Left ventricle myocardium inferior (tissue), 1 donor: ENCODE measurements around the gene CCK. TPM values are rescaled to one million over a fixed set of nuclear protein-coding genes. Genes with fewer than 3 reads are reported as not detected.

ENCODE experiments used
- DNase-seq: peaks from one replicate; pipeline ENCODE4 v3.0.0-alpha.2; 2020
- H3K27ac ChIP-seq: fragments of 200-600 bp; replicated peaks from 2 replicates; pipeline ENCODE4 v1.8.0; 2021
- H3K27me3 ChIP-seq: fragments of 200-600 bp; 2 replicates; pipeline ENCODE4 v1.8.0; 2021; ENCODE audit warnings: low read depth
- H3K36me3 ChIP-seq: fragments of 200-600 bp; 2 replicates; pipeline ENCODE4 v1.8.0; 2021
- H3K4me1 ChIP-seq: fragments of 200-600 bp; 2 replicates; pipeline ENCODE4 v1.8.0; 2021
- H3K4me3 ChIP-seq: fragments of 200-600 bp; 2 replicates; pipeline ENCODE4 v1.8.0; 2021; ENCODE audit warnings: mild to moderate bottlenecking, moderate library complexity
- H3K9me3 ChIP-seq: fragments of 200-600 bp; replicated peaks from 2 replicates; pipeline ENCODE4 v1.8.0; 2021
- intact Hi-C: fragments of 100-400 bp; cut with micrococcal nuclease; formaldehyde crosslinking; loops from one replicate; pipeline ENCODE4 v1.11.0; 2022
- total RNA-seq: library from RNA; stranded (reverse); fragmentation: NEBNext Ultra II Directional; extraction: Animal tissue kit (Norgen Biotek cat#: 25700); gene quantifications from one replicate; pipeline ENCODE4 v1.2.1, GENCODE V29; 2021
- TF ChIP-seq, protein P1 (sequence below): fragments of 200-600 bp; IDR thresholded peaks from 2 replicates; pipeline ENCODE4 v1.8.0; 2021; ENCODE audit warnings: antibody characterized with exemption, mild to moderate bottlenecking, borderline replicate concordance
- donor health status: DM: no; HTN: yes; CAD: no; lungs with severe emphysema.

CCK gene
- total RNA-seq, 1 donor from 2014 or later = not detected

DNA sequence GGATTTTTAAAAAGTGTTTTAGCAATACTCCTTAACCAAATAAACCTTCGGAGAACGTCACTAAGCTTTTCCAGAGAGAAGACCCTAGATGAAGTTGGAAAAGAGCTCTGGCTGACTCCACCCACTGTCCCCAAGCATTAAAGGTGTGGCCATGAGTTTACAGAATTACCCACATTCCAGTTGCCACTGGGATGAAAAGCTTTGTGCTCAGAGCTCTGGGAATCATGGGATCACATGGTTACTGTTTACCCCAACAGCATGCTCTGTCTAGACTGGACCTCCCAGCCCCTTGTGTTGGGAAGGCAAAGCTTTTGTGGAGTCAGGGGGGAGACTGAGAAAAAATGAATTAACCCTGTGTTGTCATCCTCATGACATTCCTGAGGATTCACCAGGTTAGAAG, 55.3 kb downstream of the CCK start:
- H3K36me3 ChIP-seq = peaks cover 70% of the 10 kb centered on the region

DNA sequence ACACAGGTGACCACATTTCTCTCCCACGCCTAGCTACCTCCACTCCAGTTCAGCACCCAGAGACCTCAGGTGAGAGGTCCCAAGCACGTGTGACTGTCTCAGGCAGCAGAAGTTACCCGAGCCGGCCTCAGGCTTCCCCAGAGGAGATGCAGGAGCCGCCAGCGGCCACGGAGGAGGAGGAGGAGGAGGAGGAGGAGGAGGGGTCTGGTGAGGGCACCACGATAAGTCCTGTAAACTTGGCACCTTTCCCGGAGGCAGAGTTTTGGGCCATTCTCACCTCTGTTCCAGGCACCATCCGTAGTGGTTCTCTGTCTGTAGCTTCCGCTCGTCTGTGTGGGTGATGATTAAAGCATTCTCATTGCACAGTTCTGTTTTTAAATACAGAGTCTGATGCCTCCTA, 56.1 kb downstream of the CCK start:
- H3K27me3 ChIP-seq = no peaks in the 10 kb centered on the region
- H3K27ac ChIP-seq = no peak overlapping the region
- peaks cover 76% of the 10 kb centered on the region for H3K36me3 ChIP-seq
- intact Hi-C loops = no loop called here
- H3K4me3 ChIP-seq = no peak overlapping the region
- H3K9me3 ChIP-seq = no peaks in the 10 kb centered on the region
- TF ChIP-seq, protein P1, sequence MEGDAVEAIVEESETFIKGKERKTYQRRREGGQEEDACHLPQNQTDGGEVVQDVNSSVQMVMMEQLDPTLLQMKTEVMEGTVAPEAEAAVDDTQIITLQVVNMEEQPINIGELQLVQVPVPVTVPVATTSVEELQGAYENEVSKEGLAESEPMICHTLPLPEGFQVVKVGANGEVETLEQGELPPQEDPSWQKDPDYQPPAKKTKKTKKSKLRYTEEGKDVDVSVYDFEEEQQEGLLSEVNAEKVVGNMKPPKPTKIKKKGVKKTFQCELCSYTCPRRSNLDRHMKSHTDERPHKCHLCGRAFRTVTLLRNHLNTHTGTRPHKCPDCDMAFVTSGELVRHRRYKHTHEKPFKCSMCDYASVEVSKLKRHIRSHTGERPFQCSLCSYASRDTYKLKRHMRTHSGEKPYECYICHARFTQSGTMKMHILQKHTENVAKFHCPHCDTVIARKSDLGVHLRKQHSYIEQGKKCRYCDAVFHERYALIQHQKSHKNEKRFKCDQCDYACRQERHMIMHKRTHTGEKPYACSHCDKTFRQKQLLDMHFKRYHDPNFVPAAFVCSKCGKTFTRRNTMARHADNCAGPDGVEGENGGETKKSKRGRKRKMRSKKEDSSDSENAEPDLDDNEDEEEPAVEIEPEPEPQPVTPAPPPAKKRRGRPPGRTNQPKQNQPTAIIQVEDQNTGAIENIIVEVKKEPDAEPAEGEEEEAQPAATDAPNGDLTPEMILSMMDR = no peak
- peaks cover 34% of the 10 kb centered on the region for H3K4me1 ChIP-seq
- no peak for DNase-seq

More for the DNA sequence above, 55.3 kb downstream of the CCK start:
- Histone ChIP-seq H3K27ac (no peak overlapping the region), H3K27me3 (no peaks in the 10 kb centered on the region), H3K4me3 (no peak overlapping the region), H3K9me3 (no peaks in the 10 kb centered on the region), H3K4me1 (peaks cover 38% of the 10 kb centered on the region)
- no peak for DNase-seq
- intact Hi-C loops = no loop called here
- TF ChIP-seq, protein P1 = no peak

Other genes with a start within 250 kb of the CCK start
- gene TRAK1, start 174.8 kb downstream of the CCK start, total RNA-seq = 264 TPM
- gene LYZL4, start 144.4 kb upstream of the CCK start, total RNA-seq = not detected
- 1.7 TPM for gene VIPR1, start 236.5 kb upstream of the CCK start, total RNA-seq